H1 (cell line): ENCODE results near the gene JAK2. TPM values are rescaled to one million over a fixed set of nuclear protein-coding genes. Genes with fewer than 3 reads are reported as not detected.

Experiments
- CTCF ChIA-PET: fragments of 300-600 bp; sonication (Branson Sonifier 250); formaldehyde crosslinking; loops from one replicate; lab custom pipeline; 2021; ENCODE audit not compliant: partially characterized antibody; lab: Charles Lee
- POLR2A ChIA-PET: fragments of 300-600 bp; sonication (Branson Sonifier 250); formaldehyde crosslinking; loops from one replicate; lab custom pipeline; 2021; ENCODE audit warnings: inconsistent platforms; ENCODE audit not compliant: partially characterized antibody; lab: Charles Lee
- DNase-seq, 2 experiments: peaks; one replicate each; pipeline versions ENCODE4 v3.0.0 to v3.0.0-alpha.2; 2010 to 2022; ENCODE audit warnings: low spot score in 2 of 2, low read depth in 1 of 2, mixed read lengths in 1 of 2
- FAIRE-seq: peaks from 2 replicates; lab custom pipeline; 2011; peaks lifted over from hg19 to GRCh38; lab: Jason Lieb, UNC
- H2AFZ ChIP-seq: 2 replicates; pipeline ENCODE4 v1.8.1; 2012; ENCODE audit warnings: low read length, inconsistent platforms
- H2AK5ac ChIP-seq: 2 replicates; pipeline ENCODE4 v1.6.1; 2013; ENCODE audit warnings: low read depth, low read length
- H2BK120ac ChIP-seq: replicated peaks from 2 replicates; pipeline ENCODE3; 2013; ENCODE audit warnings: low read depth, low read length, inconsistent platforms
- H2BK12ac ChIP-seq: 2 replicates; pipeline ENCODE4 v1.6.1; 2013; ENCODE audit warnings: low read depth, low read length
- H2BK15ac ChIP-seq: 2 replicates; pipeline ENCODE4 v1.6.1; 2013; ENCODE audit warnings: low read length
- H2BK20ac ChIP-seq: 2 replicates; pipeline ENCODE4 v1.6.1; 2013; ENCODE audit warnings: low read length
- H2BK5ac ChIP-seq: 2 replicates; pipeline ENCODE4 v1.6.1; 2013; ENCODE audit warnings: low read depth, low read length
- H3K14ac ChIP-seq: 2 replicates; pipeline ENCODE4 v1.6.1; 2013; ENCODE audit warnings: inconsistent platforms; ENCODE audit not compliant: insufficient read length
- H3K18ac ChIP-seq: 2 replicates; pipeline ENCODE4 v1.6.1; 2013; ENCODE audit warnings: low read length; ENCODE audit errors: extremely low read depth
- H3K23ac ChIP-seq: 2 replicates; pipeline ENCODE4 v1.6.1; 2013; ENCODE audit warnings: inconsistent platforms; ENCODE audit not compliant: insufficient read length
- H3K23me2 ChIP-seq: 2 replicates; pipeline ENCODE4 v1.6.1; 2013; ENCODE audit warnings: low read depth, low read length
- H3K27ac ChIP-seq: 2 replicates; pipeline ENCODE4 v1.6.1; 2011; ENCODE audit warnings: low read depth, low read length, inconsistent platforms
- H3K27me3 ChIP-seq, 4 experiments: replicated peaks in 1 of 4; 1 replicate in 1 of 4; 2 replicates in 3 of 4; pipeline versions ENCODE4 v1.6.1 to v1.8.1; 2011 to 2013; ENCODE audit warnings: low read length in 3 of 4, mild to moderate bottlenecking in 3 of 4, inconsistent platforms in 2 of 4, mixed read lengths in 2 of 4, moderate library complexity in 1 of 4; ENCODE audit not compliant: control insufficient read depth in 3 of 4, insufficient read depth in 3 of 4; ENCODE audit errors: extremely low read depth in 1 of 4
- H3K36me3 ChIP-seq, 4 experiments: 2 replicates each; pipeline versions ENCODE4 v1.6.1 to v1.8.1; 2011 to 2013; ENCODE audit warnings: mild to moderate bottlenecking in 4 of 4, low read length in 3 of 4, moderate library complexity in 2 of 4, control low read depth in 1 of 4, inconsistent platforms in 1 of 4; ENCODE audit not compliant: insufficient read depth in 4 of 4, control insufficient read depth in 2 of 4
- H3K4ac ChIP-seq: replicated peaks from 2 replicates; pipeline ENCODE3; 2013; ENCODE audit warnings: low read length, low read depth, mixed read lengths, inconsistent platforms; ENCODE audit not compliant: insufficient read length
- H3K4me1 ChIP-seq, 4 experiments: replicated peaks in 1 of 4; 1 replicate in 1 of 4; 2 replicates in 3 of 4; pipeline versions ENCODE4 v1.6.1 to v1.8.1; 2011 to 2013; ENCODE audit warnings: low read length in 3 of 4, inconsistent platforms in 2 of 4, mixed read lengths in 1 of 4; ENCODE audit not compliant: insufficient read depth in 4 of 4, control insufficient read depth in 3 of 4
- H3K4me2 ChIP-seq, 2 experiments: 2 replicates each; pipeline versions ENCODE4 v1.6.1 to v1.8.1; 2011 to 2013; ENCODE audit warnings: low read depth in 2 of 2, low read length in 2 of 2, control low read depth in 1 of 2, inconsistent platforms in 1 of 2, mild to moderate bottlenecking in 1 of 2; ENCODE audit not compliant: insufficient read depth in 1 of 2
- H3K4me3 ChIP-seq, 4 experiments: fragments of 200-600, 300-600 bp in 1 of 4; sonication (generic), shearing (Covaris generic), sonication (Bioruptor Twin) in 1 of 4; 2 replicates each; pipeline versions ENCODE4 v1.5.1 to v1.8.1; 2011 to 2016; ENCODE audit warnings: low read length in 4 of 4, low read depth in 3 of 4, control low read depth in 2 of 4, inconsistent platforms in 2 of 4, mild to moderate bottlenecking in 2 of 4, mixed read lengths in 1 of 4, moderate library complexity in 1 of 4; ENCODE audit not compliant: insufficient read depth in 2 of 4; ENCODE audit errors: extremely low read depth in 1 of 4
- H3K56ac ChIP-seq: replicated peaks from 2 replicates; pipeline ENCODE3; 2013; ENCODE audit warnings: low read depth, mild to moderate bottlenecking, mixed read lengths, low read length, inconsistent platforms; ENCODE audit not compliant: insufficient read length
- H3K79me1 ChIP-seq: 2 replicates; pipeline ENCODE4 v1.6.1; 2013; ENCODE audit warnings: low read depth, low read length, control low read depth
- H3K79me2 ChIP-seq, 2 experiments: 2 replicates each; pipeline versions ENCODE4 v1.6.1 to v1.8.1; 2012 to 2013; ENCODE audit warnings: low read length in 2 of 2, mild to moderate bottlenecking in 2 of 2, inconsistent platforms in 1 of 2; ENCODE audit not compliant: insufficient read depth in 2 of 2, control insufficient read depth in 1 of 2
- H3K9ac ChIP-seq, 4 experiments: replicated peaks in 1 of 4; 1 replicate in 1 of 4; 2 replicates in 3 of 4; pipeline versions ENCODE4 v1.6.1 to v1.8.1; 2011 to 2013; ENCODE audit warnings: low read depth in 3 of 4, low read length in 3 of 4, control low read depth in 2 of 4, mild to moderate bottlenecking in 2 of 4, moderate library complexity in 2 of 4, inconsistent platforms in 1 of 4; ENCODE audit errors: extremely low read depth in 1 of 4
- H3K9me3 ChIP-seq, 2 experiments: 2 replicates each; pipeline versions ENCODE4 v1.6.1 to v1.8.1; 2012 to 2013; ENCODE audit warnings: mild to moderate bottlenecking in 2 of 2, moderate library complexity in 2 of 2, control low read depth in 1 of 2, inconsistent platforms in 1 of 2, low read depth in 1 of 2, low read length in 1 of 2, mixed read lengths in 1 of 2; ENCODE audit not compliant: insufficient read depth in 2 of 2
- H4K20me1 ChIP-seq, 2 experiments: replicated peaks in 1 of 2; 2 replicates each; pipeline versions ENCODE3 to v1.8.1; 2011 to 2013; ENCODE audit warnings: inconsistent platforms in 2 of 2, low read length in 2 of 2, mild to moderate bottlenecking in 1 of 2; ENCODE audit not compliant: insufficient read depth in 2 of 2, control insufficient read depth in 1 of 2
- H4K5ac ChIP-seq: 2 replicates; pipeline ENCODE4 v1.6.1; 2013; ENCODE audit warnings: low read length, low read depth, mixed read lengths, inconsistent platforms; ENCODE audit not compliant: insufficient read length
- H4K8ac ChIP-seq: 2 replicates; pipeline ENCODE4 v1.8.0; 2013; ENCODE audit warnings: mild to moderate bottlenecking, moderate library complexity, low read length, inconsistent platforms; ENCODE audit not compliant: insufficient read depth; ENCODE audit errors: extremely low read depth
- H4K91ac ChIP-seq: replicated peaks from 2 replicates; pipeline ENCODE3; 2013; ENCODE audit warnings: low read length, mixed read lengths, inconsistent platforms; ENCODE audit not compliant: insufficient read length
- BRCA1 ChIP-seq: IDR thresholded peaks from 2 replicates; pipeline ENCODE4 v1.6.1; 2012; ENCODE audit warnings: low read depth, low read length, improper control_type of control experiment
- CTCF ChIP-seq, 3 experiments: IDR thresholded peaks; 1 replicate in 2 of 3; 2 replicates in 1 of 3; pipeline versions ENCODE4 v1.5.1 to v1.6.1; 2011; ENCODE audit warnings: low read length in 3 of 3, mild to moderate bottlenecking in 3 of 3, inconsistent platforms in 2 of 3, low read depth in 1 of 3, moderate library complexity in 1 of 3; ENCODE audit not compliant: insufficient read depth in 1 of 3; ENCODE audit errors: control extremely low read depth in 1 of 3
- FOSL1 ChIP-seq: IDR thresholded peaks from 2 replicates; pipeline ENCODE4 v1.6.1; 2011; ENCODE audit warnings: mild to moderate bottlenecking, low read depth, low read length, moderate library complexity; ENCODE audit not compliant: insufficient read depth
- JUND ChIP-seq: IDR thresholded peaks from 2 replicates; pipeline ENCODE4 v1.6.1; 2011; ENCODE audit warnings: mild to moderate bottlenecking, improper control_type of control experiment, low read length
- KDM1A ChIP-seq: fragments of 200-600, 300-600 bp; sonication (generic); IDR thresholded peaks from 2 replicates; pipeline ENCODE4 v1.7.1; 2016; ENCODE audit warnings: mild to moderate bottlenecking, low read length, borderline replicate concordance
- NANOG ChIP-seq: IDR thresholded peaks from 2 replicates; pipeline ENCODE4 v1.6.1; 2011; ENCODE audit warnings: low read length, low read depth, mild to moderate bottlenecking, inconsistent platforms; ENCODE audit not compliant: insufficient read depth, poor library complexity, severe bottlenecking
- SAP30 ChIP-seq: fragments of 300-600 bp; sonication (generic); IDR thresholded peaks from 2 replicates; pipeline ENCODE4 v1.7.1; 2012; ENCODE audit warnings: low read length, moderate library complexity, mild to moderate bottlenecking, inconsistent platforms; ENCODE audit not compliant: insufficient read depth, insufficient replicate concordance
- TAF1 ChIP-seq: IDR thresholded peaks from 2 replicates; pipeline ENCODE4 v1.6.1; 2011; ENCODE audit warnings: mild to moderate bottlenecking, low read depth, low read length
- TBP ChIP-seq: IDR thresholded peaks from 2 replicates; pipeline ENCODE4 v1.6.1; 2011; ENCODE audit warnings: low read depth, low read length, improper control_type of control experiment
- TCF12 ChIP-seq: IDR thresholded peaks from 2 replicates; pipeline ENCODE4 v1.6.1; 2011; ENCODE audit warnings: low read depth, mild to moderate bottlenecking, low read length
- USF2 ChIP-seq: IDR thresholded peaks from 2 replicates; pipeline ENCODE4 v1.6.1; 2011; ENCODE audit warnings: low read length, improper control_type of control experiment
- WGBS, 2 experiments: shearing (Covaris generic) in 1 of 2; methylation state at CpG; one replicate each; pipeline versions ENCODE4 v1.1.6 to v1.1.7; 2013 to 2015; ENCODE audit warnings: low lambda C conversion rate in 2 of 2, mixed read lengths in 2 of 2, inconsistent platforms in 1 of 2, low coverage in 1 of 2, missing lambda C conversion rate in 1 of 2; ENCODE audit not compliant: insufficient replicate concordance in 2 of 2, insufficient coverage in 1 of 2, insufficient read length in 1 of 2; ENCODE audit errors: extremely low coverage in 1 of 2, missing lambda C conversion rate in 1 of 2; 5-methylcytosine and 5-hydroxymethylcytosine counted together
- polyA plus RNA-seq, 7 experiments: library from polyadenylated mRNA; depleted of rRNA in 3 of 7; stranded (reverse) in 5 of 7; unstranded in 2 of 7; fragments of >200 nt in 5 of 7; fragments of 200-250 nt in 2 of 7; gene quantifications; 1 replicate in 5 of 7; 2 replicates in 1 of 7; 4 replicates in 1 of 7; pipeline versions ENCODE4 v1.2.1 to v1.2.3, GENCODE V29; 2011 to 2013; ENCODE audit warnings: missing spikeins in 2 of 7, mixed read lengths in 2 of 7
- total RNA-seq: library from RNA; stranded (reverse); fragmentation: NEBNext Ultra II Directional; extraction: Animal tissue kit (Norgen Biotek cat#: 25700); gene quantifications from 2 replicates; pipeline ENCODE4 v1.2.1, GENCODE V29; 2021

JAK2 gene
- total and polyA plus RNA-seq, 2 of the 8 experiments (the other 6 are each of a cell fraction or from before 2014, with no cell fraction given) = 0.50 to 2.1 TPM

GRCh38 chr9:5002811-5003210, 17.7 kb downstream of the JAK2 start:
- no peak overlapping the region for H3K18ac ChIP-seq
- H3K23ac ChIP-seq = no peak overlapping the region
- H3K14ac ChIP-seq = no peak overlapping the region
- no peaks in the 10 kb centered on the region for H3K4me1 ChIP-seq
- POLR2A ChIA-PET = no interaction called here
- H4K8ac ChIP-seq = no peak overlapping the region
- H3K4me3 ChIP-seq = no peak overlapping the region
- H3K27me3 ChIP-seq = no peaks in the 10 kb centered on the region
- no peak overlapping the region for H3K27ac ChIP-seq
- FAIRE-seq = no peak
- DNase-seq = no peak
- CTCF ChIA-PET = no interaction called here
- H3K4me2 ChIP-seq = no peak overlapping the region
- no peak overlapping the region for H4K91ac ChIP-seq
- no peak overlapping the region for H2BK120ac ChIP-seq
- 86% methylated on average over 1 of the region's 1 CpG; no CpG with 5 or more reads in 1 of the 2 experiments for WGBS, 2 experiments
- H3K9me3 ChIP-seq = 0 out of 4 replicates have a peak, but pooled peaks cover 0 to 2% of the 10 kb centered on the region in 2 experiments
- H2AFZ ChIP-seq = no peak overlapping the region
- no peak overlapping the region for H3K56ac ChIP-seq
- no peak overlapping the region for H2BK12ac ChIP-seq
- no peak overlapping the region for H2BK5ac ChIP-seq
- H4K5ac ChIP-seq = no peak overlapping the region
- no peak overlapping the region for H3K9ac ChIP-seq
- H3K79me1 ChIP-seq = no peaks in the 10 kb centered on the region
- H2BK15ac ChIP-seq = no peak overlapping the region
- no peaks in the 10 kb centered on the region for H4K20me1 ChIP-seq
- H3K36me3 ChIP-seq = no peaks in the 10 kb centered on the region
- no peaks in the 10 kb centered on the region for H3K23me2 ChIP-seq
- no peaks in the 10 kb centered on the region for H3K79me2 ChIP-seq
- H2BK20ac ChIP-seq = no peak overlapping the region
- H3K4ac ChIP-seq = no peak overlapping the region
- no peak overlapping the region for H2AK5ac ChIP-seq
- TF ChIP-seq JUND = no peak
- no peak for TF ChIP-seq SAP30
- no peak for TF ChIP-seq TCF12
- TF ChIP-seq KDM1A = no peak
- no peak for TF ChIP-seq BRCA1
- no peak for TF ChIP-seq FOSL1
- TF ChIP-seq CTCF (IDR thresholded peaks at IDR 0.05; ENCODE audit: control extremely low read depth in 1 of 3, insufficient read depth in 1 of 3, low read depth in 1 of 3, low read length in 3 of 3) = no peak
- TF ChIP-seq NANOG = no peak
- TF ChIP-seq USF2 = no peak
- no peak for TF ChIP-seq TBP
- no peak for TF ChIP-seq TAF1
